GM21576 (cell line): Measurements from ENCODE around the gene ZSCAN16.
A peak's percentile ranks its signal among the peaks of the same experiment; 100 is the strongest.
"Not testable (repeated sequence)": the region's sequence is repeated elsewhere in the genome, so short reads cannot be mapped to it uniquely, and the experiment has no call there.

ENCODE experiments used
- ATAC-seq: cut with Tn5 transposase; IDR thresholded peaks from one replicate; pipeline ENCODE4 v1.9.1; 2021; ENCODE audit warnings: mild to moderate bottlenecking, moderate library complexity; ENCODE audit not compliant: unreplicated experiment

Gene ZSCAN16

GRCh38 chr6:28124350-28124970, at the start of gene ZSCAN16:
TSS of gene ZSCAN16 (plus strand) at chr6:28124609. CDS start at chr6:28125444, 835 bp downstream.
- peak; percentile 94 for ATAC-seq

- no peak for ATAC-seq
Observed at GRCh38 chr6:28078050-28078449, 46.4 kb upstream of the ZSCAN16 start.

- ATAC-seq: no peak
Observed at GRCh38 chr6:28078836-28079235, 45.6 kb upstream of the ZSCAN16 start.

GRCh38 chr6:28080381-28080630, 44.1 kb upstream of the ZSCAN16 start, which contains the start of gene ZNF165:
TSS of gene ZNF165 (plus strand) at chr6:28080568. CDS start at chr6:28085481, 4,913 bp downstream.
- ATAC-seq: not testable (repeated sequence)

- ATAC-seq: peak; percentile 77
Observed at GRCh38 chr6:28080631-28081485, 43.6 kb upstream of the ZSCAN16 start.

DNA sequence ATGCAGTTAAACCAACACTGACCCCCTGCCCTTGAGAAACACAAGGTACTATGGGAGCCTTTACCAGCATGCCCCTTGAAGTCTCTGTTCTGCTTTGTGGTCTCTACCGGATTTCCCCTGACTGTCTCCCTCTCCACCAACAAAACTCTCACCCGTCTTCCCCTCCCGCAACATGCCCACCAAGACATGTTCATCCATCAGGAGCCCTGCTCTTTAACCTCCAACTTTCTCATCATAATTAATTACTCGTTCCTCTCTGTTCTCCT, 43.0 kb upstream of the ZSCAN16 start:
- ATAC-seq: peak; percentile 43

GRCh38 chr6:28082939-28083338, 41.5 kb upstream of the ZSCAN16 start:
- no peak for ATAC-seq

DNA sequence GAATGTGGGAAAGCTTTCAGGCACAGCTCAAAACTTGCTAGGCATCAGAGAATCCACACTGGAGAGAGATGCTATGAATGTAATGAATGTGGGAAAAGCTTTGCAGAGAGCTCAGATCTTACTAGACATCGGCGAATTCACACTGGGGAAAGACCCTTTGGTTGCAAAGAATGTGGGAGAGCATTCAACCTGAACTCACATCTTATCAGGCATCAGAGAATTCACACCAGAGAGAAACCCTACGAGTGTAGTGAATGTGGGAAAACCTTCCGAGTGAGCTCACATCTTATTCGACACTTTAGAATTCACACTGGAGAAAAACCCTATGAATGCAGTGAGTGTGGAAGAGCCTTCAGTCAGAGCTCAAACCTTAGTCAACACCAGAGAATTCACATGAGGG, 35.4 kb upstream of the ZSCAN16 start:
- ATAC-seq: no peak

DNA sequence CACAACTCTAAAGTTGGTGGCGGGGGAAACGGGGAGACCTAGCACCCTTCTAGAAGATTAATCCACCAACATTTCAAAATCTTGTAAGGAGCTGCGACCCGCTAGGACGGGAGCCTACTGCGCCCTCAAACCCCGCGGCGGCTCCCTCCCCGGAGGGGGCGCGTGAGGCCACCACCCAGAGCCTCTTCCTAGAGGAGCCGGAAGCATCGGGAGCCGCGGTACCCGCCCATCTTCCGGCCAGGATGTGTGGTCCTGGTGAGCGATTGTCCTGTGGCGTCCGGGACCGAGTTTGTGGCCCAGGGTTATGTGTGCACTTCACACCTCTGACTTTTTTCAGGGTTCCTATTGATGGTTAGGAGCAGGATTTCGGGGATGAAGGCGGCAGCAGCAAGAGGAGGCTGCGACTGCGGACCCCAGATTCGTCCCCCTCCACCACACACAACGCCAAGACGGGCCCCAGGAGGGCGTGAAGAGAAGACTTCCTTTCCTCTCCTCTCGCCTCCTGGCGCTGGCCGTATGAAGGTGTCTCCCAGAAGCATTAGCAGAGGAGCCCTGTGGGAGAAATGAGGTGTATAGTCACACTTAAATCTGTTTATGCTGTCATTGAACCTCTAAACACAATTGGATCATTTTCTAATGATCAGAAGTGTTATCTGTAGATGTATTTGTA, 33.4 kb upstream of the ZSCAN16 start:
- no peak for ATAC-seq

DNA sequence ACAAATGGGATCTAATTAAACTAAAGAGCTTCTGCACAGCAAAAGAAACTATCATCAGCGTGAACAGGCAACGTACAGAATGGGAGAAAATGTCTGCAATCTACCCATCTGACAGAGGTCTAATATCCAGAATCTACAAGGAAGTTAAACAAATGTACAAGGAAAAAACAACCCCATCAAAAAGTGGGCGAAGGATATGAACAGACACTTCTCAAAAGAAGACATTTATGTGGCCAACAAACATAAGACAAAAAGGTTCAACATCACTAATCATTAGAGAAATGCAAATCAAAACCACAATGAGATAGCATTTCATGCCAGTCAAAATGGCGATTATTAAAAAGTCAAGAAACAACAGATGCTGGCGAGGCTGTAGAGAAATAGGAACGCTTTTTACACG, 22.2 kb upstream of the ZSCAN16 start:
- not testable (repeated sequence) for ATAC-seq

- ATAC-seq: not testable (repeated sequence)
Observed at GRCh38 chr6:28102699-28103098, 21.7 kb upstream of the ZSCAN16 start.

DNA sequence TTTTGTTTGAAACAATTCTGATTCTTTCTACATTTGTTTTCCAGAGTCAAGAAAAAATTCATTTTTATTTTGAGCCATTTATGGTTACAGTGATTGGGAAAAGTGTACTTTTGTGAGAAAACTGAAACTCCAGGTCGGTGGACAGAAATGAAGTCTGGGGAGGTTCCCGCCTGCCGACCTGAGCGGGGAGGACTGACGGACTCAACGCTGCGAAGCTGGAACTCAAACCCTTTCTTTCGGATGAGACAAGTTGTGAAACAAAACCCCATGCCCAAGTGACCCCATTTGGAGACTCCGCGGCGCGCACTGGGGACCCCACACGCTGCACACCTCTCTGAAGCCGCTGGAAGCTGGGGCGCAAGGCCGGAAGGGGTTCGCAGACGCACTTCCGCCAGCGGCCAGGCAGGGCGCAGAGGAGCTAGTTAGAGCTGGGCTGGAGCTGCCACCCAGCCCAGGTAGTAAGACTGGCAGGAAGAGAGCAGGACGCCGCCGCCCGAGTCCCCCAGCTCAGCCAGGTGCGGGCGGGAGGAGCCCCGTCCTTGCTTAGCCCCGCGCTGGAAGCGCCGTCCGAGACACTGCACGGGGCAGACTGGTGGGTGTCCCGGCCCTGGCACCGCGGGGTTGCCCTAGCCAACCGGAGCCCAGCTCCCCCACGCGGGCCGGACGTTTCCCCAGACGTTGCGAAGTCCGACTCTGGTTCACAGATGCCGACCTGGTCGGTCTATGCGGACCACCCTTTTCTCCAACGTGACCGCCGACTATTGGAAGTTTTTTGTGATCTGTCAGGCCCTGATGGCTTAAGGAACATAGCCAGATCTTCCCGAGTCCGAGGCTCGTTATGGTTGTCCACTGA, 19.8 kb upstream of the ZSCAN16 start:
- peak; percentile 99 for ATAC-seq

DNA sequence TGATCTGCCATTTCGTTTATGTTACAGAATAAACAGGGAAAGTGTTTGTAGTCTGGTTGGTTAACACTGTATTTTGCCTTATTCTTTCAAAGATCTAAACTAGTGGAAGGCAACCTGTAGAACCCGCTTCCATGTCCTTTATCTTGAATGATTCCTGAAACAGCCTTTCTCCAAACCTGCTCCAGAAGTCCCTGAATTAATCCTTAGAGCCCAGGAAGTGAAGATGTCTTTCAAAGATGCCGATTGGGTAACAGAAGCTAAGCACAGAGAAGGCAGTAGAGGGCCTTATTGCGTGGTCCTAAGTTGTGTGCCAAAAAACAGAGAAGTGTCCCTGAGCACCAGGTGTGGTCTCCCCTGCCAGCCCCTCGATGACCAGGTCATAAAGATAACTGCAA, 19.2 kb upstream of the ZSCAN16 start:
- no peak for ATAC-seq

- no peak for ATAC-seq
Observed at GRCh38 chr6:28107506-28107905, 16.9 kb upstream of the ZSCAN16 start.

DNA sequence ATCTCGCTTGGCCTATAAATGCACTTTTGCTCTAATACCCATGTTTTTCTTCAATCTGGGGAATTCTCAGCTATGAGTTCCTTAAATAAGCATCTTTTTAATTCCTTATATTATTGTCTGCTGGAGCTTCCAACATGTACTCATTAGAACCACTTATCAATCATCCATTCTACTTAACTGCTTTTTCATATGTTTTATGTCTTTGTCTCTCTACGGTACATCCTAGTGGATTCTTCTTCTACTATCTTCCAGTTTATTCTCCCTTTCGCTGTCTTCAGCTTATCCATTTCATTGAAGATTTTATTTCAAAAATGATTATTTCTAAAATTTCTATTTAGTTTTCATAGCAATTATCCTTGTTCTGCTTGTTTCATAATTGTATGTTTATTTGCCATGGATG, 12.4 kb upstream of the ZSCAN16 start:
- ATAC-seq: no peak

DNA sequence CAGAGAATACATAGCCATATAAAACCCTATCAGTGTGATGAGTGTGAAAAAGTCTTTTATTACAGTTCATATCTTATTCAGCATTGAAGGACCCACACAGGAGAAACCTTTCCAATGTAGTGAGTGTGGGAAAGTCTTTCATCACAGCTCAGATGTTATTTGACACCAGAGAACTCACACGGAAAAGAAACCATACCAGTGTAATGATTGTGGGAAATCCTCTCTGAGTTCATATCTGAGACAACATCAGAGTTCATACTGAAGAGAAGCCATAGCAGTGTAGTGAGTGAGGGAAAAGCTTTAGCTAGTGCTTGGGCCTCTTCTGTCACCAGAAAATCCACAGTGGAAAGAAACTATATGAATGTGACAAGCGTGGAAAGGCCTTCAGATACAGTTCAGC, 8.6 kb upstream of the ZSCAN16 start:
- ATAC-seq: no peak

DNA sequence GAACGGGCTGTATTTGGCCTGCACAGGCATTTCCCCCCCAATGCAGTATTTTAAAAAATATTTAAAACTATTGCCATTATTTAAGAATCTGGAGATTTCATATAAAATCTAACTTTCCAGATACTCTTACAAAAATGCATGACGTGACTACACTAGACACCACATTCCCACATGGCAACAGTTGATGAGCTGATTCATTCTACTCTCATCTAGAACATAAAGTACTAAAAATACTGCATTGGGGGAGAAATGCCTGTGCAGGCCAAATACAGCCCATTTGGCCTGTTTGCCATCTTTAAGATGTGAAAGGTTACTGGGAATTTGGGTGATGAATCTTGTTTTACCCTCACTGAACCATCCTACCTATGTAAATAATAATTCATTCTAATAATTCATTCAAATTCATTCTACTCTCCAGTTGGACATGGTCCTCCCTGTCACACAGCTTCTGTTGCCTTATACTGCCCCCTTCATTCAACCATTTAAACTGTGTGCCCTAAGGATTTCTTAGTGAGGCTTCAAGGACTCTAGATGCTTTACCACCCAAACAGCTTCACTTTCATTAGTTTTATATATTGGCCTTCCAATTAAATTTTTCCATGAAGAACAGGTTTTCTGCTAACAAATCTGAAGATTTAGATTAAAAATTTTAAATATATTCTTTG, 6.9 kb upstream of the ZSCAN16 start:
- ATAC-seq: no peak

DNA sequence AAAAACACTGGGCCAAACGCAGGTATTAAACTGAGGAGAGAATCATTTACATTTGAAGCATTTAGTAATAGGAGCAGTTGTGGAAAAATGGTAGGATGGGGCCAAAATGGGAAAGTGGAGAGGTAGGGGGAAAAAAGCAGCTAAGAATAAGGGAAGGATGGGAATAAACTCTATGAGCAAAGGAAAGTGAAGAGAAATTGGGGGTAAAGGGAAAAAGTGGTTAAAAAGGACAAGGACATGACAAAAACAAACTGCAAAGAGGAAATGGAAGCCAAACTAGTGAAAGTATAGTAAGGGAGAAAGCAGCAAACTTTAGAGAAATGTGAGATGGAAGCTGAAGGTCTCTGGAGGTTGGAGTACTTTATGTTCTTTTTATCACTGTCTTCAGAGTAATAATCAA, 6.2 kb upstream of the ZSCAN16 start:
- no peak for ATAC-seq

GRCh38 chr6:28121876-28122275, 2.5 kb upstream of the ZSCAN16 start:
- no peak for ATAC-seq

- not testable (repeated sequence) for ATAC-seq
Observed at GRCh38 chr6:28122283-28122682, 2.1 kb upstream of the ZSCAN16 start.

DNA sequence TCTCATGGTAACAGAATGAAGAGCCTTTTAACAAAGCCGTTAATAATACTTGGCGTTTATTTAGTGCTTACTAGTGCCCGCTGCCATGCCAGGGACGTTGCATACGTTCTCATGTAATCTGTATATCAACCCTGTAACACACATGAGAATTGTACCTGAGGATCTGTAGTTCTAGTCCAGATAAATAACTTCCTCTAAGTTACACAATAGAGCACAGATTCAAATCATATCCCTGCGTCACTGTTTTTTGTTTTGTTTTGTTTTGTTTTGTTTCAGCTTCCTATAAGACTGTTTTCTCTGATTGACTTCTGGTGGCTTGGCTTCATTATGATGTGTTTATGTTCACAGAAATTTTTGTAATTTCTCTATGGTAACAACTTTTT, 553 bp downstream of the ZSCAN16 start:
- no peak for ATAC-seq
